Immature natural killer cell (primary cell): ENCODE measurements around the gene TRHDE. TPM values are rescaled to one million over a fixed set of nuclear protein-coding genes. Genes with fewer than 3 reads are reported as not detected.

Experiments
- DNase-seq, 3 donors: peaks; one replicate each; pipeline ENCODE4 v3.0.0; 2022; ENCODE audit warnings: mixed read lengths in 1 of 3
- H3K27ac Mint-ChIP-seq, 6 donors: one replicate each; pipeline ENCODE4 v1.8.0; 2020; ENCODE audit warnings: mixed read lengths in 6 of 6, mild to moderate bottlenecking in 5 of 6, inconsistent platforms in 4 of 6, moderate library complexity in 3 of 6
- H3K27me3 Mint-ChIP-seq, 3 donors: one replicate each; pipeline ENCODE4 v1.8.0; 2020 to 2021; ENCODE audit warnings: low read depth in 3 of 3, mild to moderate bottlenecking in 3 of 3, mixed read lengths in 3 of 3, moderate library complexity in 3 of 3, inconsistent platforms in 1 of 3
- H3K36me3 Mint-ChIP-seq, 3 donors: one replicate each; pipeline ENCODE4 v1.8.0; 2020; ENCODE audit warnings: mixed read lengths in 3 of 3, inconsistent platforms in 2 of 3, mild to moderate bottlenecking in 2 of 3
- H3K4me1 Mint-ChIP-seq, 2 donors: one replicate each; pipeline ENCODE4 v1.8.0; 2020; ENCODE audit warnings: inconsistent platforms in 2 of 2, mild to moderate bottlenecking in 2 of 2, mixed read lengths in 2 of 2, moderate library complexity in 1 of 2
- H3K4me3 Mint-ChIP-seq, 5 donors: one replicate each; pipeline ENCODE4 v1.8.0; 2020; ENCODE audit warnings: mild to moderate bottlenecking in 5 of 5, mixed read lengths in 5 of 5, inconsistent platforms in 3 of 5, moderate library complexity in 3 of 5
- H3K9me3 Mint-ChIP-seq, 6 donors: one replicate each; pipeline ENCODE4 v1.8.0; 2020; ENCODE audit warnings: mild to moderate bottlenecking in 6 of 6, mixed read lengths in 6 of 6, inconsistent platforms in 4 of 6, moderate library complexity in 3 of 6
- polyA plus RNA-seq, 3 donors: library from polyadenylated mRNA; unstranded; fragments of 300-500 nt; fragmentation: Illumina TruSeq; gene quantifications; one replicate each; pipeline ENCODE4 v1.2.3, GENCODE V29; 2021

Gene TRHDE
- polyA plus RNA-seq, 3 donors from 2014 or later, result not detected

DNA sequence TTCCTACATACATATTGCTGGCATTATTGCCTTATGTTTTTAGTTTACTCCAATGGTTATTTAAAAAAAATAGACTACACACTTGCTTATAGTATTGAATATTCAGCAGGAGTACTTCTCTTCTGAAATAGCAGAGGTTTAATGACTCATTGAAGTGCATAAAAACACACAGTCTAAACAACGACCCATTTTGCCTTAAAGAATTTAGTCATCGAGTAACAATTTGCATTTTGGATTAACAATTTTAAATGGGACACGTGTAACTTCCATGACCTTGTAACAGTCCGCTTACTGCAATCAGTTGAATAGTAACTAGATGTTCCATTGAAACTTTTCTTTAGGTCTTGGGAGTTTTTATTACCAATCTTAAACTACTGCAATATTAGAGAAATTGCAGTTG, 9.0 kb downstream of the TRHDE start:
- Mint-ChIP-seq H3K27ac (no peak overlapping the region), H3K4me3 (no peak overlapping the region), H3K4me1 (no peaks in the 10 kb centered on the region), H3K27me3 (peaks cover 0 to 2% (median 0%) of the 10 kb centered on the region in 3 donors), H3K9me3 (peaks cover 0 to 4% (median under 1%) of the 10 kb centered on the region in 6 donors), H3K36me3 (no peaks in the 10 kb centered on the region)
- DNase-seq, result no peak

DNA sequence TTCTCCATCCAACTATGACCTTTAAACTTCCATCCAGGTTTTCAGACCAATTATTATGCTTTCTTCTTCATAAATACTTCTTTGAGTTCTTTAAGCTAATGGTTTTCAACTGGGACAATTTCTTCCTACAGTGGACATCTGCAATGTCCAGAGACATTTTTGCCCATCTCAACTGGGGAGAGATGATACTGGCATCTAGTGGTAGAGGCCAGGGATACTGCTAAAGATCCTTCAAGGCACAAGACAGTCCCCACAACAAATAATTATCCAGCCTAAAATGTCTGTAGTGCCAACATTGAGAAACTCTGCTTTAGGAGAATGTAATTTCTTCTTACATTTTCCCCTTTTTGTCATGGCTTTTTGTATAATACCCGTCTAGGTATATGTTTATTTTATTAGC, 10.6 kb downstream of the TRHDE start:
- H3K9me3 Mint-ChIP-seq, result peaks cover 0 to 3% (median under 1%) of the 10 kb centered on the region in 6 donors
- no peak overlapping the region for H3K27ac Mint-ChIP-seq
- DNase-seq, result no peak
- H3K4me3 Mint-ChIP-seq, result no peak overlapping the region
- H3K36me3 Mint-ChIP-seq, result no peaks in the 10 kb centered on the region
- no peaks in the 10 kb centered on the region for H3K4me1 Mint-ChIP-seq
- H3K27me3 Mint-ChIP-seq, result peaks cover 0 to 2% (median 0%) of the 10 kb centered on the region in 3 donors

DNA sequence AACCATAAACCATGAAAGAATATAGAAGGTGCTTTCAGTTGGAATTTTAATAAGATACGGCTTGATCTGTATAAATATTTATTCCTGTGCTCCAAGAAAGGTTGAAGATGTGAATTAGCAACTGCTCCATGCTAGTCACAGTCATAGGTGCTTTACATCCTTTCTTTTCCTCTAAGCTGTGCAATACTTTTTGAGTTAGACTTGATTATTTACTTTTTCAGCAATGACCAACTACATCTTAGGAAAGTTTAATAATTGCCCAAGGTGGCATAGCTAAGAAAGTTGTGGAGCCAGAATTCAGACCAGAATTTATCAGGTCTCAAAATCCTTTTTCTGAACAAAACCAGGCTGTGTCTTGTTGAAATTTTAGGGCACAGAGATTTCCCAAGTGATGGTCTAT, 13.7 kb downstream of the TRHDE start:
- H3K36me3 Mint-ChIP-seq, result no peaks in the 10 kb centered on the region
- no peak overlapping the region for H3K27ac Mint-ChIP-seq
- no peaks in the 10 kb centered on the region for H3K4me1 Mint-ChIP-seq
- no peak overlapping the region for H3K4me3 Mint-ChIP-seq
- no peaks in the 10 kb centered on the region for H3K27me3 Mint-ChIP-seq
- peaks cover 0 to 3% (median 0%) of the 10 kb centered on the region in 6 donors for H3K9me3 Mint-ChIP-seq
- DNase-seq, result no peak

DNA sequence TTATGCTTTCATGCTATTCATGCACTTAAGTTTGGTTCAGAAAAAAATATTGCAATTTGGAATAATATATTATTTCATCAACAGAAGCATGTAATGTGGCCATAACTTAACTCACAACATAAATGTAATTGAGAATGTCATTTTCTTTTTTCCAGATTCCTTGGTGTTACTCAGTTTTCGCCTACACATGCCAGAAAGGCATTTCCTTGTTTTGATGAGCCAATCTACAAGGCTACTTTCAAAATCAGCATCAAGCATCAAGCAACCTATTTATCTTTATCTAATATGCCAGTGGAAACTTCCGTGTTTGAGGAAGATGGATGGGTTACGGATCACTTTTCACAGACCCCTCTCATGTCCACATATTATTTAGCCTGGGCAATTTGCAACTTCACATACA, 14.4 kb downstream of the TRHDE start:
- no peak overlapping the region for H3K27ac Mint-ChIP-seq
- no peak overlapping the region for H3K4me3 Mint-ChIP-seq
- H3K27me3 Mint-ChIP-seq, result no peaks in the 10 kb centered on the region
- H3K36me3 Mint-ChIP-seq, result no peaks in the 10 kb centered on the region
- DNase-seq, result no peak
- no peaks in the 10 kb centered on the region for H3K4me1 Mint-ChIP-seq
- peaks cover 0 to 4% (median 0%) of the 10 kb centered on the region in 6 donors for H3K9me3 Mint-ChIP-seq

DNA sequence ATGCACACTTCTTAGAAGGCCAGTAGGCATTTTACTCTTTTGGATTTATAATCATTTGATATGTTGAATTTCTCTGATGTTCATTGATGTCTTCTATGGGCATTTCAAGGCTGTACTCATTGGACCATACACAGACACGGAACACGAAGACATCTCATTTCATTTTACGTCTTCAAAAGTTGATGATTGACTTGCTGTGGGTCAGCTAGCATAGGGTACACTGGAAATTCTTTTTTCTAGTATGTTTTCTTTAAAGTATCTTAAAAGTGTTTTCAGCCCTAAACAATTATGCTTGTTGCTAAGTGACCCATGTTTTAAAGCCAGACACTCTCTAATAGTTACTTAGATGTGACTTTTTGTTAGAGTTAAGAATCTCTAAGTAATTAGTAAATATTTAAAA, 16.3 kb downstream of the TRHDE start:
- Mint-ChIP-seq H3K4me1 (no peaks in the 10 kb centered on the region), H3K27ac (no peak overlapping the region), H3K36me3 (no peaks in the 10 kb centered on the region), H3K4me3 (no peak overlapping the region), H3K9me3 (peaks cover 0 to 9% (median 2%) of the 10 kb centered on the region in 6 donors), H3K27me3 (no peaks in the 10 kb centered on the region)
- DNase-seq, result no peak

DNA sequence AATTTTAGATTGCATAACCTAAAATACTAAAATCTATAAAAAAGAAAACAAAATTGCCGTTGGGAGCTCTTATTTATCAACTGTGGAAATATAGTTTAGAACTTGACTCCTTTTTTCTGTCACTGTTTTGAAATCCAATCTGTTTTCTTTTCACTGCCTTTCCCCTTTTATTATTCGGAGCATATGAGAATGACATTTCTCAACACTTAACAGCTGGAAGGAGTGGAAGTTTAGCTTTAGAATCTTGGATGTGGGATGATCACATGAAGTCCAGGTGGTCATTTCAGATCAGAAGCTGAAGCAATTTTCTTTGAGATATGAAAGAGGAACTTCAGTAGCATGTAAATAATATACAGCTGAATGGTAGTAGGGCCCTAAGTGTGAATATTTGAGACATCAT, 16.7 kb downstream of the TRHDE start:
- no peak overlapping the region for H3K27ac Mint-ChIP-seq
- no peaks in the 10 kb centered on the region for H3K4me1 Mint-ChIP-seq
- no peak for DNase-seq
- no peaks in the 10 kb centered on the region for H3K27me3 Mint-ChIP-seq
- peaks cover 0 to 9% (median 2%) of the 10 kb centered on the region in 6 donors for H3K9me3 Mint-ChIP-seq
- H3K4me3 Mint-ChIP-seq, result no peak overlapping the region
- H3K36me3 Mint-ChIP-seq, result no peaks in the 10 kb centered on the region

DNA sequence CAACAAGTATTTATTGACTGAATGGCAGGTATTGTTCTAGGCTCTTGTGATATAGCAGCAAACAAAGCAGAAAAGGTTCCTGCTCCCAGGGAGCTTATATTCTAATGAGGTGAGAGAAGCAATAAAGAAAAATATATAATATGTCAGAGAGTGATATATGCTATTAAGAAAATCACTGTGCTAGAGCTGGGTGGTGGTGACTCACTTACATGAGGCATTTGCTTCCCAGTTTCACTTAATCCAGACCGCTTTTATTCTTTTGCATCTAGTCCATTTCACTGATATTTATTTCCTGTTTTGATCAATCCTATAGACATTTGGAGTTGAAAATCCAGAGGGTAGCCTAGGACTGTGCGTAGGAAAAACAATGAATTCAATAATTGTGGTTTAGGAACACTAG, 17.5 kb downstream of the TRHDE start:
- Mint-ChIP-seq H3K27me3 (no peaks in the 10 kb centered on the region), H3K4me3 (no peak overlapping the region), H3K27ac (no peak overlapping the region), H3K4me1 (no peaks in the 10 kb centered on the region), H3K36me3 (no peaks in the 10 kb centered on the region), H3K9me3 (peaks cover 0 to 9% (median 2%) of the 10 kb centered on the region in 6 donors)
- DNase-seq, result no peak

DNA sequence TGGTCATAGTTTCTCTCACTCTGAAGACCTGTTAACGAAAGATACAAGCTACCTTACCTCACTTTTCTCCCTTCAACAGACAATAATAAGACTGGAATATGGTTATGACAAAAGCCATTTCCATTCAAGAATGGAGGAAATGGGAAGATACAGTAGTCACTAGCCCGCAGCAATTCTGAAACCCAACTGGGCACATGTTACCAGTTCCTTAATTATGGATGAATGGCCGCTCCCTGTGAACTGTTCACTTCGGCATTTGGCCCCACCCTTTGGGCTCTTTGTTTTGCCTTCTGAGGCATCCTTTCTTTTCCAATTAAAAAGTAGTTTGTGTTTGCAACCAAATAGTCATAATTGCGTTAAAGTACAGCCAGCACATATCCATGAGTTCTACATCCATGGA, 19.0 kb downstream of the TRHDE start:
- Mint-ChIP-seq H3K27ac (no peak overlapping the region), H3K27me3 (no peaks in the 10 kb centered on the region), H3K9me3 (peaks cover 0 to 9% (median 1%) of the 10 kb centered on the region in 6 donors), H3K36me3 (no peaks in the 10 kb centered on the region), H3K4me1 (no peaks in the 10 kb centered on the region), H3K4me3 (no peak overlapping the region)
- DNase-seq, result no peak

DNA sequence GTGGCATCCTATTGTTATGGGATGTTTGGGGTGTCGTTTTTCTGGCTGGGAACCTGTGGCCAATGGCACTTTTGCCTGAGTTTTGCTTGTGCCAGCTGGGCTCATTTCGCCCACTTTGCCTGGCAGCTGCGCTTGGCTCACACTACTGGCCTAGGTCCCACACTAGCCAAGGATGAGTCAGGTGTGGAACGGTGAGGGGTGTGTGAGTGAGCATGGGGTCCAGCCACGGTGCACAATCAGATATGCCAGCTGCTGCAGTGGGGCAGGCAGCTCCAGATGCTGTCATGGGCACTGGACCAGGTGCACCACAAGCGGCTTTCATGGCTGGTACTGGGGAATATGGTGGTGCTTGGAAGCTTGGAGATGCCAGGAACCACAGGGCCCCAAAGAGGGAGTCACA, 21.5 kb downstream of the TRHDE start:
- DNase-seq, result no peak
- Mint-ChIP-seq H3K36me3 (no peaks in the 10 kb centered on the region), H3K27me3 (peaks cover 0 to 1% (median 0%) of the 10 kb centered on the region in 3 donors), H3K4me3 (no peak overlapping the region), H3K27ac (no peak overlapping the region), H3K9me3 (peaks cover 0 to 9% (median 4%) of the 10 kb centered on the region in 6 donors), H3K4me1 (no peaks in the 10 kb centered on the region)

DNA sequence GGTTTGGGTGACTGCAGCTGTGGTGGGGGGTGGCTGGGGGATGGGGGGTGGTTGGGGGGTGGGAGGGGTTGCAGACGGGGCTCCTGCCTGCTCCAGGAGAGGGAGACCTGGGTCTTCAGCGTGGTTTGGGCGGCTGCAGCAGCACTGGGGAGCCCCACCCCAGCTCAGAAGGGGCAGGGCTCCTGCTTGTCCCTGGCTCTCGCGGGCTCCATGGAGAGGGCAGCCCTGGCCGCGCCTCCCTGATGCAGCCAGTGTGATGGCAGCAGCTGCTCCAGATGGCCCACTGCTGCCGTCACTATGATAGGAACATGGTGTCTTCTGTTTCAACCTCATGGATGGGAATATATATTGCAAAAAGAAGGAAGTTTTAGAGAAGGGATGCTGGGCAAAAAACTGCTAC, 22.9 kb downstream of the TRHDE start:
- Mint-ChIP-seq H3K4me3 (no peak overlapping the region), H3K9me3 (peaks cover 0 to 9% (median 6%) of the 10 kb centered on the region in 6 donors), H3K27me3 (peaks cover 0 to 1% (median 0%) of the 10 kb centered on the region in 3 donors), H3K4me1 (no peaks in the 10 kb centered on the region), H3K36me3 (no peaks in the 10 kb centered on the region), H3K27ac (no peak overlapping the region)
- no peak for DNase-seq

DNA sequence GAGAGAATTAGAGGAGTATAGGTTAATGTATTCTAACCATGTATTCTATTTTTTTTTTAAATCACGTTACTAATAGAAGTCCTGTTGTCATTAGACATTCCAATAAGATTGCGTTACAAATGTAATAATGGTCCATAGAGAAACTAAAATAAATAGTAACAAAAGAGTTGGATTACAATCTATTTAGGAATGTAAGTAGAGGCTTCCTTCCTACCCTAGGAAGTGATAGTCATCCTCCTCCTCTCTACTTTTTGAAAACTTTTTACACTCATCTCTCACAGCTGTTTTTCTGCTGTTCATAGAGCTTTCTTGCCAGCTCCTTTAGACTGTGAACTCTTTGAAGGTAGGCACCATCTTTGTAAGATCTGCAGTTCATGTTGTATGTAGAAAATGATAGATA, 23.6 kb downstream of the TRHDE start:
- no peak overlapping the region for H3K27ac Mint-ChIP-seq
- H3K4me3 Mint-ChIP-seq, result no peak overlapping the region
- H3K36me3 Mint-ChIP-seq, result no peaks in the 10 kb centered on the region
- no peak for DNase-seq
- peaks cover 0 to 9% (median 6%) of the 10 kb centered on the region in 6 donors for H3K9me3 Mint-ChIP-seq
- H3K27me3 Mint-ChIP-seq, result peaks cover 0 to 1% (median 0%) of the 10 kb centered on the region in 3 donors
- no peaks in the 10 kb centered on the region for H3K4me1 Mint-ChIP-seq

DNA sequence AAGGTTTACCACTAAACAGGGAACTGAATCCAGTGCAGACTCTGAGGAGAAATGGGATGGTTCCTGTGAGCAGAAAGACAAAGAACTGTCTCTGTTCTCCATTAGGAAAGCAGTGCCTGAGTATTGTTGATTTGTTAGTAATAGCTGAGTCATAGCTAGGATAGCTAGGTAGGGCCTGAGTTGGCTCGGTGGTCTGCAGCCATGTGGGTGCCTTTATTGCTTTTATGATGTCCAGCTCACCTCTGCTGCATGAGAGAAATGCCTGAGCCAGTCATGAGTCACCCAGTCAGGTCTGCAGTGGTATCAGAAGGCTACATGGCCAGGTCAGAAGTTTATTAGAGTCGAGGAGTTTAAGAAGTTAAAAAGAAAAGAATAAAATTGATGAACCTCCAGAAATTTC, 24.2 kb downstream of the TRHDE start:
- DNase-seq, result no peak
- H3K36me3 Mint-ChIP-seq, result no peaks in the 10 kb centered on the region
- no peak overlapping the region for H3K27ac Mint-ChIP-seq
- peaks cover 0 to 9% (median 6%) of the 10 kb centered on the region in 6 donors for H3K9me3 Mint-ChIP-seq
- H3K27me3 Mint-ChIP-seq, result peaks cover 0 to 1% (median 0%) of the 10 kb centered on the region in 3 donors
- H3K4me1 Mint-ChIP-seq, result no peaks in the 10 kb centered on the region
- H3K4me3 Mint-ChIP-seq, result no peak overlapping the region

DNA sequence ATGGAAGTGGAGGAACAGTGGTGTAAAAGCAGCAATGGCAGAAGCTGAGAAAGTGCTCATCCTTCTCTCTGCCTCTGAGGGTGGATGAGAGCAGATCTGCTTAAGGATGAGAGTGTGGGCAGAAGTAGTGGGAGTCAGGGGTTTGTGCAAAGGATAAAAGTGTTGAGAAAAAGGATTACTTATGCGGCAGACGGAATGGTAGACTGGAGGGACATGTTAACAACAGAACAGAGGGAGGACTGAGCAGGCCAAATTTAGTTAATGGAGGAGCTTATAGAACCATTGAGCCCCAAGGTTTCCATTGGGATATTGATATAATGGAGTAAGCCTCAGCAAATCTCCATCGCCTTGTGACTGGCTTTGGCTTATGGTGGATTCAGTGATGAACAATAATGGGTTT, 25.5 kb downstream of the TRHDE start:
- peaks cover 1 to 9% (median 3%) of the 10 kb centered on the region in 6 donors for H3K9me3 Mint-ChIP-seq
- H3K27ac Mint-ChIP-seq, result no peak overlapping the region
- DNase-seq, result no peak
- no peaks in the 10 kb centered on the region for H3K36me3 Mint-ChIP-seq
- peaks cover 0 to 1% (median 0%) of the 10 kb centered on the region in 3 donors for H3K27me3 Mint-ChIP-seq
- H3K4me1 Mint-ChIP-seq, result no peaks in the 10 kb centered on the region
- no peak overlapping the region for H3K4me3 Mint-ChIP-seq

DNA sequence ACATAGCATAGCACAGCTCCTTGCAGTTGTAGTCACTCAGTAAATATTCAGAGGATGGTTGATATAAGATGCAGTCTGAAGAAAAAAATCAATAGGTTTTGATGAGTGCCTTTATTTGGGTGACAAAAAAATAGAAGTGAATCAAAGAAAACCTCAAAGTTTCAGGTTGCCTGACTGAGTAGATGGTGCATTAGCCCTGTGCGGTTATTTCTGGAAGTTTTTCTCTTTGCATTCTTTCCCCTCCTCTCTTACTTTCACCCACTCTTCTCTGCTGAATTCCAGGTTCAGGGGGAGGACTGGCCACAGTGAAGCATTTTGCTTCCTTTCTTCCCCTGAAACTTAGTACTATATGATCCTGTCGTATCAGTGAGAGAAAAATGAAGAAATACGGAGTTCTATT, 28.6 kb downstream of the TRHDE start:
- H3K9me3 Mint-ChIP-seq, result peaks cover 0 to 12% (median 2%) of the 10 kb centered on the region in 6 donors
- no peak for DNase-seq
- H3K36me3 Mint-ChIP-seq, result no peaks in the 10 kb centered on the region
- H3K27me3 Mint-ChIP-seq, result peaks cover 0 to 1% (median 0%) of the 10 kb centered on the region in 3 donors
- H3K4me1 Mint-ChIP-seq, result no peaks in the 10 kb centered on the region
- H3K27ac Mint-ChIP-seq, result no peak overlapping the region
- H3K4me3 Mint-ChIP-seq, result no peak overlapping the region

DNA sequence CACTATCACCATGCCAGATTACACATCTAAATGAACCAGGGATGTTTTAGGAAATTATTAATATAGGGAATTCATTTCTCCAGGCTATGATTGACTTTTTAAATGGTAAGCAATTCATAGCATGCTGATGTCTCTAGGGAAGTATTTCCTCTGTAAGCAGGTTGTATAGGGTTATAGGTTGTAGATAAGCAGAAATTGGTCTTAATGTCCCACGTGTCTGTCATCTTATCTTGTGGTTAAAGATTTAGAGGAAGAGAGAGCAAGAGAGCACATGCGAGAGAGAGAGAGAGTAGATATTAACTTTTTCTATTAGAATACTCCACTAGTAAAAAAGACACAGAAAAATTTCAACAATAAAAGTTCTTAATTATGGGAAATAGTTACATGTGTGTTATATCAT, 32.6 kb downstream of the TRHDE start:
- Mint-ChIP-seq H3K9me3 (peaks cover 4 to 10% (median 8%) of the 10 kb centered on the region in 6 donors), H3K27me3 (peaks cover 0 to 2% (median 0%) of the 10 kb centered on the region in 3 donors), H3K27ac (no peak overlapping the region), H3K4me3 (no peak overlapping the region), H3K4me1 (no peaks in the 10 kb centered on the region), H3K36me3 (no peaks in the 10 kb centered on the region)
- no peak for DNase-seq
